ENCODE results near the gene GNB1L.

DNA sequence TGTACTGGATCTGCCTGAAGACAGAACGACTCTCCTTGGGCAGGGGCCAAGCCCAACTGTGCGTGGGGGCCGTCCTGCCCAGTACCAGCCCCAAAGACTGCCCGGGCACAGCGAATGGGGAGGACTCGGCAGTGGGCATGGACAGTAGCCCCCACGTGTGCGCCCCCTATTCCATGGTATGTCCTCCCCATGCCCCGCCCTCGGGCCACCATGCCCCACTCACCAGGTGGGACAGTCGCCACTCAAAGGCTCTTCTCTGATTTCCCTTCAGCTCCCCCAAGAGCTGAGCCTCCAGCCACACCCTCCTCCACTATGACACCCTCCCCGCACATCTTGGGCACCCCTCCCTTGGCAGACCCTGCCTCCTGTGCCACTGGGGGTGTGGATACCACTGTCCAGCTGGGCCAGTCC lies 43.5 kb downstream of the GNB1L start:
- TF ChIP-seq SUZ12 (IDR thresholded peaks at IDR 0.05; ENCODE audit: extremely low read depth, insufficient read depth, insufficient read length) (no peak), YY1 (IDR thresholded peaks at IDR 0.05; ENCODE audit: insufficient read depth, insufficient read length) (no peak), ZNF274 (IDR thresholded peaks at IDR 0.05; ENCODE audit: low read depth, low read length) (no peak)

Measured in NT2/D1 (cell line).